GM19438 (cell line): Measurements from ENCODE around the gene PPP2R2D.

Source experiments
- ATAC-seq: cut with Tn5 transposase; IDR thresholded peaks from one replicate; pipeline ENCODE4 v1.9.1; 2021; ENCODE audit warnings: low read depth; ENCODE audit not compliant: unreplicated experiment

Gene PPP2R2D

GRCh38 chr10:131900350-131901152 lies at the start of gene PPP2R2D:
PPP2R2D (plus strand) TSS chr10:131901008; CDS start chr10:131901149, 141 bp downstream.
- peak; percentile 89 for ATAC-seq

- ATAC-seq, result no peak
These were observed 49.5 kb upstream of the PPP2R2D start for GRCh38 chr10:131851346-131851745.

- no peak for ATAC-seq
These were observed 48.5 kb upstream of the PPP2R2D start for GRCh38 chr10:131852176-131852822.

- ATAC-seq, result no peak
These were observed 47.8 kb upstream of the PPP2R2D start for GRCh38 chr10:131852823-131853609.

- no peak for ATAC-seq
These were observed 47.2 kb upstream of the PPP2R2D start for GRCh38 chr10:131853610-131853964.

- no peak for ATAC-seq
These were observed 46.1 kb upstream of the PPP2R2D start for GRCh38 chr10:131854579-131855335.

GRCh38 chr10:131855461-131856401 lies 45.1 kb upstream of the PPP2R2D start:
- ATAC-seq, result no peak

- no peak for ATAC-seq
These were observed 44.2 kb upstream of the PPP2R2D start for GRCh38 chr10:131856441-131857094.

- ATAC-seq, result no peak
These were observed 43.4 kb upstream of the PPP2R2D start for GRCh38 chr10:131857156-131858117.

- ATAC-seq, result no peak
These were observed 42.7 kb upstream of the PPP2R2D start for GRCh38 chr10:131858118-131858515.

GRCh38 chr10:131858583-131859340 lies 42.0 kb upstream of the PPP2R2D start:
- no peak for ATAC-seq

GRCh38 chr10:131859341-131860020 lies 41.3 kb upstream of the PPP2R2D start:
- no peak for ATAC-seq

- ATAC-seq, result no peak
These were observed 40.5 kb upstream of the PPP2R2D start for GRCh38 chr10:131860311-131860710.

- ATAC-seq, result no peak
These were observed 39.9 kb upstream of the PPP2R2D start for GRCh38 chr10:131860806-131861440.

- no peak for ATAC-seq
These were observed 38.3 kb upstream of the PPP2R2D start for GRCh38 chr10:131862548-131862947.
